GM19452 (cell line): ENCODE measurements around the gene FBXO44.

Experiments used
- ATAC-seq: cut with Tn5 transposase; IDR thresholded peaks from one replicate; pipeline ENCODE4 v1.9.1; 2021; ENCODE audit not compliant: unreplicated experiment

The FBXO44 gene

GRCh38 chr1:11706292-11706691 is 51.6 kb downstream of the FBXO44 start:
- ATAC-seq = no peak

GRCh38 chr1:11707621-11708276 is 53.1 kb downstream of the FBXO44 start:
- ATAC-seq = no peak

- ATAC-seq = no peak
These were observed 54.1 kb downstream of the FBXO44 start for GRCh38 chr1:11708554-11709350.

GRCh38 chr1:11711490-11711889 is 56.8 kb downstream of the FBXO44 start:
- no peak for ATAC-seq

- ATAC-seq = no peak
These were observed 57.6 kb downstream of the FBXO44 start for GRCh38 chr1:11712285-11712684.
